Glutamatergic neuron (in vitro differentiated cells): Measurements from ENCODE around the gene ZBTB43. TPM values are rescaled to one million over a fixed set of nuclear protein-coding genes. Genes with fewer than 3 reads are reported as not detected.
"Not testable (repeated sequence)": the region's sequence is repeated elsewhere in the genome, so short reads cannot be mapped to it uniquely, and the experiment has no call there.

ENCODE experiments used
- DNase-seq: peaks from one replicate; pipeline ENCODE4 v3.0.0; 2022
- H3K27ac Mint-ChIP-seq: one replicate; pipeline ENCODE4 v1.8.0; 2020; ENCODE audit warnings: mild to moderate bottlenecking, mixed read lengths, inconsistent platforms; ENCODE audit not compliant: unreplicated experiment
- H3K27me3 Mint-ChIP-seq: one replicate; pipeline ENCODE4 v1.8.0; 2020; ENCODE audit warnings: mild to moderate bottlenecking, moderate library complexity, mixed read lengths, inconsistent platforms; ENCODE audit not compliant: unreplicated experiment
- H3K36me3 Mint-ChIP-seq: one replicate; pipeline ENCODE4 v1.8.0; 2020; ENCODE audit warnings: mild to moderate bottlenecking, mixed read lengths, inconsistent platforms; ENCODE audit not compliant: unreplicated experiment
- H3K4me1 Mint-ChIP-seq: one replicate; pipeline ENCODE4 v1.8.0; 2020; ENCODE audit warnings: mild to moderate bottlenecking, low read depth, mixed read lengths, inconsistent platforms; ENCODE audit not compliant: unreplicated experiment
- H3K4me3 Mint-ChIP-seq: one replicate; pipeline ENCODE4 v1.8.0; 2020; ENCODE audit warnings: mild to moderate bottlenecking, mixed read lengths, inconsistent platforms; ENCODE audit not compliant: unreplicated experiment
- H3K9me3 Mint-ChIP-seq: one replicate; pipeline ENCODE4 v1.8.0; 2020; ENCODE audit warnings: mild to moderate bottlenecking, moderate library complexity, mixed read lengths, inconsistent platforms; ENCODE audit not compliant: unreplicated experiment
- CTCF ChIP-seq: fragments of 200-600 bp; sonication (generic); IDR thresholded peaks from one replicate; pipeline ENCODE4 v1.5.0; 2021; ENCODE audit not compliant: partially characterized antibody, unreplicated experiment
- total RNA-seq: library from RNA; stranded (reverse); fragmentation: NEBNext Ultra II Directional; extraction: Animal tissue kit (Norgen Biotek cat#: 25700); gene quantifications from one replicate; pipeline ENCODE4 v1.2.1, GENCODE V29; 2021; ENCODE audit not compliant: unreplicated experiment

The ZBTB43 gene
- total RNA-seq, 1 donor from 2014 or later = 16.8 TPM

GRCh38 chr9:126777733-126778132 is 27.1 kb upstream of the ZBTB43 start:
- peaks cover 1% of the 10 kb centered on the region for H3K9me3 Mint-ChIP-seq
- peaks cover 2% of the 10 kb centered on the region for H3K4me1 Mint-ChIP-seq
- no peak for TF ChIP-seq CTCF
- DNase-seq = no peak
- H3K27me3 Mint-ChIP-seq = peaks cover 6% of the 10 kb centered on the region
- no peak overlapping the region for H3K4me3 Mint-ChIP-seq
- no peaks in the 10 kb centered on the region for H3K36me3 Mint-ChIP-seq
- no peak overlapping the region for H3K27ac Mint-ChIP-seq

- no peak overlapping the region for H3K4me3 Mint-ChIP-seq
- TF ChIP-seq CTCF = no peak
Observed at GRCh38 chr9:126778141-126778540, 26.7 kb upstream of the ZBTB43 start.

GRCh38 chr9:126778696-126779095 is 26.1 kb upstream of the ZBTB43 start:
- H3K27ac Mint-ChIP-seq, DNase-seq, H3K36me3 Mint-ChIP-seq, H3K27me3 Mint-ChIP-seq, H3K4me1 Mint-ChIP-seq, H3K9me3 Mint-ChIP-seq, H3K4me3 Mint-ChIP-seq: not testable (repeated sequence)

More at GRCh38 chr9:126778141-126778540, 26.7 kb upstream of the ZBTB43 start:
- peaks cover 1% of the 10 kb centered on the region for H3K9me3 Mint-ChIP-seq
- peaks cover 6% of the 10 kb centered on the region for H3K27me3 Mint-ChIP-seq
- no peaks in the 10 kb centered on the region for H3K36me3 Mint-ChIP-seq
- H3K4me1 Mint-ChIP-seq = peaks cover 2% of the 10 kb centered on the region
- DNase-seq = no peak
- no peak overlapping the region for H3K27ac Mint-ChIP-seq

- Mint-ChIP-seq H3K36me3 (no peaks in the 10 kb centered on the region), H3K27ac (no peak overlapping the region), H3K9me3 (peaks cover 2% of the 10 kb centered on the region), H3K4me3 (peak overlapping the region; percentile 25), H3K27me3 (peaks cover 10% of the 10 kb centered on the region), H3K4me1 (peaks cover 2% of the 10 kb centered on the region)
- DNase-seq = peak; percentile 94
- peak; percentile 94 for TF ChIP-seq CTCF
Observed at GRCh38 chr9:126781186-126782052, 23.4 kb upstream of the ZBTB43 start.

GRCh38 chr9:126782053-126782388 is 22.8 kb upstream of the ZBTB43 start:
- Mint-ChIP-seq H3K4me3 (no peak overlapping the region), H3K36me3 (no peaks in the 10 kb centered on the region), H3K27ac (no peak overlapping the region)

More at GRCh38 chr9:126782053-126782388, 22.8 kb upstream of the ZBTB43 start:
- no peak for DNase-seq
- TF ChIP-seq CTCF = peak; percentile 3
- Mint-ChIP-seq H3K27me3 (peaks cover 12% of the 10 kb centered on the region), H3K9me3 (peaks cover 2% of the 10 kb centered on the region), H3K4me1 (peaks cover 2% of the 10 kb centered on the region)
